HL-60/S4 treated with phorbol 12-myristate 13-acetate at 8.2 ng/mL for 4 days and 3 days (cell line): ENCODE results near the gene C1R.
"Not testable (repeated sequence)": the region's sequence is repeated elsewhere in the genome, so short reads cannot be mapped to it uniquely, and the experiment has no call there.

Experiments
- in situ Hi-C: fragments of 300-500 bp; cut with MboI; formaldehyde crosslinking; loops from 2 replicates; pipeline ENCODE4 v1.15.0; 2022; ENCODE audit warnings: low sequenced_read_pairs

The C1R gene

GRCh38 chr12:7121324-7121723 is 29.1 kb upstream of the C1R start:
- in situ Hi-C loops, result no loop called here

GRCh38 chr12:7120166-7120565 is 27.9 kb upstream of the C1R start:
- in situ Hi-C loops, result no loop called here

- in situ Hi-C loops, result no loop called here
Observed at GRCh38 chr12:7118881-7119280, 26.6 kb upstream of the C1R start.

GRCh38 chr12:7117670-7118069 is 25.4 kb upstream of the C1R start:
- in situ Hi-C loops, result no loop called here

- in situ Hi-C loops, result no loop called here
Observed at GRCh38 chr12:7116916-7117315, 24.7 kb upstream of the C1R start.

GRCh38 chr12:7116196-7116595 is 24.0 kb upstream of the C1R start:
- in situ Hi-C loops, result no loop called here

GRCh38 chr12:7114851-7115250 is 22.6 kb upstream of the C1R start:
- in situ Hi-C loops, result no loop called here

- in situ Hi-C loops, result no loop called here
Observed at GRCh38 chr12:7114008-7114407, 21.8 kb upstream of the C1R start.

- in situ Hi-C loops, result no loop called here
Observed at GRCh38 chr12:7113389-7113871, 21.2 kb upstream of the C1R start.

- in situ Hi-C loops, result no loop called here
Observed at GRCh38 chr12:7112041-7112440, 19.8 kb upstream of the C1R start.

GRCh38 chr12:7110661-7111060 is 18.4 kb upstream of the C1R start:
- in situ Hi-C loops, result no loop called here

- in situ Hi-C loops, result no loop called here
Observed at GRCh38 chr12:7109572-7109920, 17.3 kb upstream of the C1R start.

- in situ Hi-C loops, result no loop called here
Observed at GRCh38 chr12:7108796-7109571, 16.7 kb upstream of the C1R start, which contains the start of gene C1RL. C1RL (minus strand) TSS chr12:7109214; CDS start chr12:7109180, 34 bp downstream.

- in situ Hi-C loops, result no loop called here
Observed at GRCh38 chr12:7108003-7108795, 16.0 kb upstream of the C1R start.

- in situ Hi-C loops, result no loop called here
Observed at GRCh38 chr12:7107636-7108002, 15.4 kb upstream of the C1R start.

GRCh38 chr12:7107181-7107580 is 14.9 kb upstream of the C1R start:
- in situ Hi-C loops, result not testable (repeated sequence)

- in situ Hi-C loops, result no loop called here
Observed at GRCh38 chr12:7106082-7106481, 13.8 kb upstream of the C1R start.

- in situ Hi-C loops, result no loop called here
Observed at GRCh38 chr12:7103837-7104584, 11.8 kb upstream of the C1R start.

- in situ Hi-C loops, result no loop called here
Observed at GRCh38 chr12:7102582-7102981, 10.3 kb upstream of the C1R start.

GRCh38 chr12:7101694-7102131 is 9.5 kb upstream of the C1R start:
- in situ Hi-C loops, result no loop called here

- in situ Hi-C loops, result no loop called here
Observed at GRCh38 chr12:7101047-7101693, 8.9 kb upstream of the C1R start.
